HL-60 (cell line): ENCODE data around the gene CDKL2.

ENCODE experiments used
- DNase-seq, 2 experiments: peaks; one replicate each; pipeline ENCODE4 v3.0.0-alpha.2; 2010 to 2020; ENCODE audit warnings: low read depth in 1 of 2, low spot score in 1 of 2
- H3K27ac ChIP-seq: fragments of 250-450 bp; sonication (Bioruptor Pico); replicated peaks from 2 replicates; pipeline ENCODE4 v1.5.1; 2020; ENCODE audit warnings: mild to moderate bottlenecking, moderate library complexity
- H3K27me3 ChIP-seq: fragments of 250-450 bp; sonication (Bioruptor Pico); 2 replicates; pipeline ENCODE4 v1.5.1; 2021; ENCODE audit warnings: mild to moderate bottlenecking, moderate library complexity; ENCODE audit not compliant: insufficient read depth, poor library complexity, severe bottlenecking
- H3K4me3 ChIP-seq: replicated peaks from 2 replicates; pipeline ENCODE4 v1.5.1; 2011; ENCODE audit warnings: mild to moderate bottlenecking, control low read depth, low read length; ENCODE audit not compliant: insufficient read depth
- CTCF ChIP-seq: IDR thresholded peaks from one replicate; pipeline ENCODE4 v1.5.1; 2011; ENCODE audit warnings: low read length, control low read depth, inconsistent platforms; ENCODE audit not compliant: insufficient read depth
- GABPA ChIP-seq: IDR thresholded peaks from 2 replicates; pipeline ENCODE4 v1.6.1; 2012; ENCODE audit warnings: low read depth
- POLR2AphosphoS5 ChIP-seq: IDR thresholded peaks from 2 replicates; pipeline ENCODE4 v1.6.1; 2012; ENCODE audit warnings: low read depth
- REST ChIP-seq: IDR thresholded peaks from 2 replicates; pipeline ENCODE4 v1.6.1; 2012; ENCODE audit warnings: low read depth; ENCODE audit not compliant: insufficient replicate concordance
- SPI1 ChIP-seq: IDR thresholded peaks from 2 replicates; pipeline ENCODE4 v1.6.1; 2012; ENCODE audit warnings: low read depth, mild to moderate bottlenecking, borderline replicate concordance

CDKL2 gene

GRCh38 chr4:75552452-75552851 is 77.9 kb downstream of the CDKL2 start:
- TF ChIP-seq CTCF (no peak), POLR2AphosphoS5 (no peak), REST (no peak), SPI1 (no peak), GABPA (no peak)
- no peak overlapping the region for H3K4me3 ChIP-seq
- H3K27ac ChIP-seq = no peak overlapping the region
- no peak for DNase-seq
- H3K27me3 ChIP-seq = no peaks in the 10 kb centered on the region

GRCh38 chr4:75549019-75549418 is 81.3 kb downstream of the CDKL2 start:
- Histone ChIP-seq H3K27me3 (no peaks in the 10 kb centered on the region), H3K4me3 (no peak overlapping the region), H3K27ac (no peak overlapping the region)
- TF ChIP-seq CTCF = no peak
- no peak for TF ChIP-seq GABPA
- no peak for TF ChIP-seq POLR2AphosphoS5
- TF ChIP-seq SPI1 = no peak
- no peak for TF ChIP-seq REST
- no peak for DNase-seq

- DNase-seq = peak; percentile 24 to 35
- Histone ChIP-seq H3K27ac (no peak overlapping the region), H3K4me3 (no peak overlapping the region), H3K27me3 (no peaks in the 10 kb centered on the region)
- peak; percentile 74; the same call in 1 of the 2 replicates for TF ChIP-seq SPI1
- no peak for TF ChIP-seq REST
- no peak for TF ChIP-seq CTCF
- no peak for TF ChIP-seq GABPA
- peak; percentile 64 for TF ChIP-seq POLR2AphosphoS5
These were observed 82.5 kb downstream of the CDKL2 start for GRCh38 chr4:75547647-75548387.
